T-cell (primary cell): ENCODE results near the gene PPP3CA. TPM values are rescaled to one million over a fixed set of nuclear protein-coding genes. Genes with fewer than 3 reads are reported as not detected.
A peak's percentile ranks its signal among the peaks of the same experiment; 100 is the strongest.

Source experiments
- ATAC-seq, 4 experiments: fragments of 200-7000 bp in 3 of 4; fragments of 150-1000 bp in 1 of 4; cut with Tn5 transposase; replicated peaks in 1 of 4; 1 replicate in 3 of 4; 2 replicates in 1 of 4; pipeline ENCODE4 v1.10.0; 2021; ENCODE audit warnings: moderate library complexity in 3 of 4, mild to moderate bottlenecking in 2 of 4, moderate number of reproducible peaks in 1 of 4
- CTCF ChIA-PET, 2 donors: fragments of 300-600 bp; sonication (Branson Sonifier 250); formaldehyde crosslinking; loops; one replicate each; lab custom pipeline; 2022; ENCODE audit warnings: antibody characterized with exemption in 2 of 2; lab: Charles Lee
- POLR2A ChIA-PET, 2 donors: fragments of 300-600 bp; sonication (Branson Sonifier 250); formaldehyde crosslinking; loops; one replicate each; lab custom pipeline; 2022; ENCODE audit warnings: antibody characterized with exemption in 2 of 2; lab: Charles Lee
- DNase-seq, 35 experiments: peaks; one replicate each; pipeline versions ENCODE4 v3.0.0 to v3.0.0-alpha.2; 2013 to 2023
- H3K27ac ChIP-seq: one replicate; pipeline ENCODE4 v1.5.1; 2013; ENCODE audit warnings: low read length
- H3K27me3 ChIP-seq, 2 experiments: replicated peaks in 1 of 2; 1 replicate in 1 of 2; 2 replicates in 1 of 2; pipeline versions ENCODE4 v1.6.1 to v1.7.0; 2013; ENCODE audit warnings: low read length in 1 of 2, mixed read lengths in 1 of 2; ENCODE audit not compliant: control insufficient read depth in 2 of 2, insufficient read depth in 2 of 2; ENCODE audit errors: extremely low read depth in 1 of 2
- H3K36me3 ChIP-seq, 2 donors: 1 replicate in 1 of 2; 2 replicates in 1 of 2; pipeline versions ENCODE4 v1.6.1 to v1.7.0; 2013; ENCODE audit warnings: low read length in 1 of 2; ENCODE audit not compliant: control insufficient read depth in 2 of 2, insufficient read depth in 1 of 2; ENCODE audit errors: extremely low read depth in 1 of 2
- H3K4me1 ChIP-seq, 2 experiments: 1 replicate in 1 of 2; 2 replicates in 1 of 2; pipeline versions ENCODE4 v1.6.1 to v1.7.0; 2013; ENCODE audit warnings: low read length in 2 of 2, mixed read lengths in 1 of 2; ENCODE audit not compliant: insufficient read depth in 2 of 2, control insufficient read depth in 1 of 2; ENCODE audit errors: extremely low read depth in 1 of 2
- H3K4me3 ChIP-seq, 2 donors: 1 replicate in 1 of 2; 2 replicates in 1 of 2; pipeline versions ENCODE4 v1.5.1 to v1.7.0; 2013; ENCODE audit warnings: mild to moderate bottlenecking in 2 of 2, low read length in 1 of 2, moderate library complexity in 1 of 2; ENCODE audit not compliant: control insufficient read depth in 1 of 2; ENCODE audit errors: extremely low read depth in 1 of 2
- H3K9me3 ChIP-seq: 2 replicates; pipeline ENCODE4 v1.7.0; 2013
- H3K27ac Mint-ChIP-seq, 2 donors: one replicate each; pipeline ENCODE4 v1.8.0; 2020 to 2021; ENCODE audit warnings: mild to moderate bottlenecking in 2 of 2, mixed read lengths in 2 of 2
- H3K27me3 Mint-ChIP-seq, 2 donors: one replicate each; pipeline ENCODE4 v1.8.0; 2021 to 2022; ENCODE audit warnings: mixed read lengths in 2 of 2
- H3K36me3 Mint-ChIP-seq: one replicate; pipeline ENCODE4 v1.8.0; 2021; ENCODE audit warnings: mixed read lengths
- H3K4me1 Mint-ChIP-seq, 3 donors: one replicate each; pipeline ENCODE4 v1.8.0; 2020 to 2022; ENCODE audit warnings: mixed read lengths in 3 of 3, mild to moderate bottlenecking in 1 of 3
- H3K4me3 Mint-ChIP-seq, 3 donors: one replicate each; pipeline ENCODE4 v1.8.0; 2020 to 2022; ENCODE audit warnings: mild to moderate bottlenecking in 3 of 3, mixed read lengths in 3 of 3, moderate library complexity in 3 of 3
- H3K9me3 Mint-ChIP-seq, 3 donors: one replicate each; pipeline ENCODE4 v1.8.0; 2020 to 2022; ENCODE audit warnings: mixed read lengths in 3 of 3
- WGBS: methylation state at CpG from one replicate; pipeline ENCODE4 v1.1.5; 2013; ENCODE audit warnings: missing lambda C conversion rate; ENCODE audit not compliant: insufficient coverage; 5-methylcytosine and 5-hydroxymethylcytosine counted together
- total RNA-seq, 35 experiments: library from RNA in 6 of 35; stranded (reverse) in 6 of 35; fragments of 120-200 nt in 1 of 35; gene quantifications; one replicate each; pipeline versions ENCODE4 v1.2.1 to v1.2.4 and lab custom pipeline; 2013 to 2026

The PPP3CA gene
- total RNA-seq, 5 donors from 2014 or later (not counting 1 experiment from before 2014, with no cell fraction given), result 28.2 to 35.7 (median 33.5) TPM

DNA sequence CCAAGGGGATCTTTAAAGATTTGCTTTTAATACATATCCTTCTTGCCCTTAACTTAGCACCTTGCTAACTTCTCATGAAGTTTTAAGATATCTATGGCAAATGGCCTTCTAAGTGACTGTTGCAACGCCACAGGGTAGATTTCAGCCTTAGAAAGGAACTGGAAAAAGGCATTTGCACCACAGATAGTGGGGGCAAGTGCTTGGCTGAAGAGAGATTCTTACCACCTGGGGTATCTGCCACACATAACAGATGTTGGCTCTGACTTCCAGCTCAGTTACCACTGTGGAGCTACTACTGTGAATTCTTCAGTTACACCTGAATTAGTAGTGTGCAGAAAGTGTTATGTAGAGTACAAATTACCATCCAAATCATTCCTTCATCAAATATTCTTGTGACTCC, 302.6 kb downstream of the PPP3CA start:
- ChIA-PET POLR2A (no interaction called here), CTCF (interaction anchor here in 1 of 2 donors (0.5 kb wide), 1 partner anchor 15 kb away, joined by 3 read pairs; no protein-coding TSS in a partner anchor)
- peaks cover 9 to 13% (median 12%) of the 10 kb centered on the region in 3 donors for H3K4me1 Mint-ChIP-seq
- Histone ChIP-seq H3K4me1 (no peaks in the 10 kb centered on the region), H3K27me3 (no peaks in the 10 kb centered on the region), H3K36me3 (no peaks in the 10 kb centered on the region), H3K4me3 (no peak overlapping the region), H3K9me3 (no peaks in the 10 kb centered on the region), H3K27ac (no peak overlapping the region)
- ATAC-seq, result no peak
- no peak overlapping the region for H3K4me3 Mint-ChIP-seq
- 100% methylated on average over 1 of the region's 1 CpG for WGBS
- DNase-seq, result no peak
- H3K9me3 Mint-ChIP-seq, result no peaks in the 10 kb centered on the region
- no peaks in the 10 kb centered on the region for H3K27me3 Mint-ChIP-seq
- H3K36me3 Mint-ChIP-seq, result peaks cover 25% of the 10 kb centered on the region
- no peak overlapping the region for H3K27ac Mint-ChIP-seq

DNA sequence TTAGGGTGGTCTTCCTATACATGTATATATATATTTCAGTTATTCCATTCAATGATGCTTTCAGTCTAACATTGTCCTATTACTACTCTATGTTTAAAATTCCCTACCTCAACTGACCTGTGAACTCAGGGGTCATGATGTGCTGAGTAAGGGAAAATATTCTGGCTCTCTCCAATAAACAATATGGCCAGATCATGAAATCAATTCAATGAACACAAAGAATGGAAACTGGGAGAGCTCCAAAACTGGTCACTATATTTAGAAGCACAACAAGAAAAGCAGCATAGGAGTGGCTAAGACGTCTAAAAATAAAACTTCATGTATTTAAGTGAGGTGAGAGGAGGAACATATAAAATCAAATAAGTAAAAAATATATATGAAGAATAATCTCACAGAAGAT, 304.5 kb downstream of the PPP3CA start:
- ATAC-seq (no peak), DNase-seq (no peak)
- Histone ChIP-seq H3K9me3 (no peaks in the 10 kb centered on the region), H3K27me3 (no peaks in the 10 kb centered on the region), H3K4me3 (no peak overlapping the region), H3K36me3 (no peaks in the 10 kb centered on the region), H3K4me1 (peaks cover 0 to 13% of the 10 kb centered on the region in 2 experiments), H3K27ac (no peak overlapping the region)
- H3K4me1 Mint-ChIP-seq, result peaks cover 24 to 29% (median 24%) of the 10 kb centered on the region in 3 donors
- peaks cover 33% of the 10 kb centered on the region for H3K36me3 Mint-ChIP-seq
- H3K4me3 Mint-ChIP-seq, result no peak overlapping the region
- no peaks in the 10 kb centered on the region for H3K9me3 Mint-ChIP-seq
- H3K27ac Mint-ChIP-seq, result no peak overlapping the region
- WGBS, result no CpG with 5 or more reads among the region's 1 CpG
- CTCF ChIA-PET, result no interaction called here
- no peaks in the 10 kb centered on the region for H3K27me3 Mint-ChIP-seq
- POLR2A ChIA-PET, result no interaction called here

DNA sequence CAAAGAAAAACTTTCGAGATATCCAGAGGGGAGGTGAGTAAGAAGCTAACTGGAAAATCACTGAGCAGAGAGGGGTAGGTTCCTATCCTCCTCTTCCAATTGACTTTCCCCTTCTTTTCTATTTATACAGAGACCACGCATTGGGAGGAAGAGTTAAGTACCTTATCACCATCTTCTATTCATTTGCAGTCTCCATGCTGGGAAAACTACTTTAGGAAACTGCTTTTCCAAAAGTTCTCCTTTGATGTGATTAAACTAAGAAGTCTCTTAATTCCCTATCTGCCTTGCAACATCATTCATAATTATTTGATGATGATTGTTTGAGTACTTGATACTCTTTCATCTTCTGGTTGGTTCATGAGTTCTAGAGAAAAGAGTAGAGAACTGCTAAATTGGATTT, 306.6 kb downstream of the PPP3CA start:
- Mint-ChIP-seq H3K4me3 (no peak overlapping the region), H3K4me1 (peaks cover 35 to 36% (median 35%) of the 10 kb centered on the region in 3 donors), H3K27me3 (no peaks in the 10 kb centered on the region), H3K9me3 (no peaks in the 10 kb centered on the region), H3K27ac (no peak overlapping the region), H3K36me3 (peaks cover 38% of the 10 kb centered on the region)
- H3K4me3 ChIP-seq, result no peak overlapping the region
- no peak overlapping the region for H3K27ac ChIP-seq
- WGBS, result no CpG with 5 or more reads among the region's 2 CpGs
- CTCF ChIA-PET, result no interaction called here
- peaks cover 0 to 13% of the 10 kb centered on the region in 2 experiments for H3K4me1 ChIP-seq
- no peak for DNase-seq
- POLR2A ChIA-PET, result no interaction called here
- no peak for ATAC-seq
- H3K27me3 ChIP-seq, result no peaks in the 10 kb centered on the region
- H3K36me3 ChIP-seq, result no peaks in the 10 kb centered on the region
- no peaks in the 10 kb centered on the region for H3K9me3 ChIP-seq

DNA sequence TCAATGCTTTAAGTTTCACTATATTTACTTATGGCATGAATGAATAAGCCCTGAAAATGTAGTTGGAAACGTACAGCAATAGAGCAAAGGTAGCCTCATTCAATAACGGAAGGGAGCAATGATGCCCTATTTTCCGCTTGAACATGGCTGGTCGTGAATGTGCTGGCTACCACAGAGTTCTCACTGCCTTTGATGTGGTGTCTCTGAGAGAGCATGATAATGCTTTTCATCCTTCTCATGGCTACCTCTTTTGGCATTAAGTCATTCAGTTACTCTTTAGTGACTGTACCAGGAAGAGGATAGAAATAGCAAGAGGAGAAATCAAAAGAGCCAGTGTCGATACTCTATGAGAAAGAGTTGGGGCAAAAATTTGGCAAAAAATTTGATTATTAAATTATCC, 308.0 kb downstream of the PPP3CA start:
- DNase-seq (peak in 17 of 35 experiments; percentile 6 to 69 (median 26)), ATAC-seq (peak; percentile 45 to 82 (median 55))
- H3K36me3 Mint-ChIP-seq, result peaks cover 27% of the 10 kb centered on the region
- no CpG with 5 or more reads among the region's 5 CpGs for WGBS
- no peaks in the 10 kb centered on the region for H3K27me3 Mint-ChIP-seq
- peaks cover 0 to 13% of the 10 kb centered on the region in 2 experiments for H3K4me1 ChIP-seq
- H3K4me3 Mint-ChIP-seq, result peak overlapping the region in 1 of 3 donors; percentile 14
- H3K27ac ChIP-seq, result no peak overlapping the region
- H3K27me3 ChIP-seq, result no peaks in the 10 kb centered on the region
- no peaks in the 10 kb centered on the region for H3K9me3 Mint-ChIP-seq
- no peaks in the 10 kb centered on the region for H3K36me3 ChIP-seq
- H3K4me3 ChIP-seq, result no peak overlapping the region
- H3K27ac Mint-ChIP-seq, result peak overlapping the region; percentile 5 to 58
- ChIA-PET POLR2A (no interaction called here), CTCF (interaction anchor here in 1 of 2 donors (0.6 kb wide), 1 partner anchor 270 kb away, joined by 4 read pairs; no protein-coding TSS in a partner anchor)
- H3K4me1 Mint-ChIP-seq, result peaks cover 26 to 36% (median 35%) of the 10 kb centered on the region in 3 donors
- no peaks in the 10 kb centered on the region for H3K9me3 ChIP-seq

DNA sequence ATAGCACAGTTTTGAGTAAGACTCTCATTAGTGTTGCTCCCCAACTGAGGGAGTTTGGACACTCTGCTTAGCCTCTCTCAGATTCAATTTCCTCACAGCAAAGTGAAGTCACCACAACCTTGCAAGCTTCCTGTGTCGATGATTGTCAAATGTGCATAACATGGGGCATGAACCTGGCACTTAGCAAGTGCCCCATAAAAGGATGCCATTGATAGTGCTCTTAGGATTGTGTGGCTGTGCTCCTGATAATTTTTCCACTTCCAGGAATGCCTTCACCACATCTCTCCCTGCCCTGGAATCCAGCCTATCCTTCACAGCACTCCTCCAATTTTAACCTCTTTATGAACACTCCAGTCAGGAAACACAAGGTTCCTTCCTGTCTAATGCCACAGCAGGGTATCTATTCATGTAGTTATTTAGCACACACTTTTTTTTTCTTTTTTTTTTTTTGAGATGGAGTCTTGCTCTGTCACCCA, 309.4 kb downstream of the PPP3CA start:
- Histone ChIP-seq H3K4me1 (peaks cover 0 to 13% of the 10 kb centered on the region in 2 experiments), H3K27ac (no peak overlapping the region), H3K27me3 (no peaks in the 10 kb centered on the region), H3K4me3 (no peak overlapping the region), H3K36me3 (no peaks in the 10 kb centered on the region), H3K9me3 (no peaks in the 10 kb centered on the region)
- peak overlapping the region in 1 of 3 donors; percentile 1 for H3K4me3 Mint-ChIP-seq
- peaks cover 36% of the 10 kb centered on the region for H3K36me3 Mint-ChIP-seq
- H3K27me3 Mint-ChIP-seq, result no peaks in the 10 kb centered on the region
- WGBS, result no CpG with 5 or more reads among the region's 1 CpG
- ChIA-PET CTCF (no interaction called here), POLR2A (interaction anchor here in 1 of 2 donors (0.6 kb wide), 1 partner anchor 85 kb away, joined by 3 read pairs; no protein-coding TSS in a partner anchor)
- peak in 4 of 35 experiments; percentile 5 to 37 (median 24) for DNase-seq
- peak overlapping the region; percentile 34 to 50 for H3K27ac Mint-ChIP-seq
- peaks cover 26 to 36% (median 35%) of the 10 kb centered on the region in 3 donors for H3K4me1 Mint-ChIP-seq
- H3K9me3 Mint-ChIP-seq, result no peaks in the 10 kb centered on the region
- ATAC-seq, result peak; percentile 73 to 81 (median 73)

DNA sequence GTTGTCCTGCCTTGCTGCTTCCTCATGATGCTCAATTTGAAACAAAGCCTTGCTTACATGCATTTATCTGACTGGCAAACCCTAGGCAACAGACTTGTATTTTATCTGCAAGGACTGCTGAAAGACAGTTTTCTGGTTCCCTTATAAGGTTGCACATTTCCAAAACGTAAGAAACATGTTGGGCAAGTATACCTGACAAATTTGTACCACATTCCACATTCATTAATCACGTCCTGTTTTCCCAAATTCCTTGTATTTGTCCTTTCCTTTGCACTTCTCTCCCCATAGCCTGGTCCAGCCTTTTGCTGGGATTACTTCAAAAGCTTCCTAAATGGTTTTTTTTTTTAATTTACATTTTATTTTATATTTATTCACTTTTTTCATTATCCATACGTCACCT, 310.1 kb downstream of the PPP3CA start:
- 89% methylated on average over 1 of the region's 3 CpGs for WGBS
- Histone ChIP-seq H3K4me3 (no peak overlapping the region), H3K4me1 (peaks cover 0 to 13% of the 10 kb centered on the region in 2 experiments), H3K27me3 (no peaks in the 10 kb centered on the region), H3K27ac (no peak overlapping the region), H3K9me3 (no peaks in the 10 kb centered on the region), H3K36me3 (no peaks in the 10 kb centered on the region)
- ChIA-PET POLR2A (interaction anchor here in 1 of 2 donors (0.6 kb wide), 1 partner anchor 133 kb away, joined by 3 read pairs; no protein-coding TSS in a partner anchor), CTCF (no interaction called here)
- Mint-ChIP-seq H3K27me3 (no peaks in the 10 kb centered on the region), H3K36me3 (peaks cover 38% of the 10 kb centered on the region), H3K27ac (no peak overlapping the region), H3K4me1 (peaks cover 26 to 35% (median 35%) of the 10 kb centered on the region in 3 donors), H3K9me3 (no peaks in the 10 kb centered on the region), H3K4me3 (no peak overlapping the region)
- DNase-seq (no peak), ATAC-seq (no peak)
